Activated CD8-positive, alpha-beta memory T cell treated with anti-CD3 and anti-CD28 coated beads, Interleukin-2, amount 50 U/mL, for 1 hour (primary cell): Measurements from ENCODE around the gene TNS3.

ENCODE experiments used
- DNase-seq: peaks from one replicate; pipeline ENCODE4 v3.0.0-alpha.2; 2020; ENCODE audit errors: extremely low read depth

The TNS3 gene

DNA sequence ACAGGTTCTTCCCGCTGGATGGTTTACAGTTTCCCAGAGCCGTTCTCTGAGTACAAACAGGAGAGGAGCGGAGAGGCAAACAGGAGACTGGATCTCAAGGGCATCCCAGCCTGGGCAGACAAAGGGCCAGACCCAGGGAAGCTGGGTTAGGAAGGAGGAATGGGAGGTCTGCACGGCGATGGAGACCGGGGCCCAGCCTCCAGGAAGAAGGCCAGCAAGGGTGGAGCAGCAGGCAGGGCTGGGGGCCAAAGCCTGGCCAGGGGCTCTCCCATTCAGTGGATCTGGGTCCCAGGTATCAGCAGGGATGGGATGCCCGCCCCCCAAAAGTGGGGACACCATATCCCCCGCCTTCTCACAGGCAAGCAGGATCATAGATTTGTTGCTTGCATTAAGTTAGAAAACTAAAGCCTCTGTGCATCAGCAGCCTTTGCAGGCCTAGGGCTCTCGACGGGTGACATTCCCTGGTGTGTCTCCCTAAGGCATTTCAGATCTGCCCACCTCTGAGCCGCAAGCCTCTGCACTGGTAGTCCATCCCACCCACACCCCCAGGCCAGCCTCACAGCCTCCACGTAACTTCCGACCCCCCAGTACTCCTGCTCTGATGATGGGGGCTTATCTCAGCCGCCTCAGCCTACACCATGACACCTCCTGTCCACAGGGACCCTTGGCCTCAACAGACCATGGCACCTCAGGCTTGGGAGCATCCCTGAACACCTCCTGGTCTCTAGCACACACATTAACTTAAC, 59.9 kb downstream of the TNS3 start:
- DNase-seq = no peak

DNA sequence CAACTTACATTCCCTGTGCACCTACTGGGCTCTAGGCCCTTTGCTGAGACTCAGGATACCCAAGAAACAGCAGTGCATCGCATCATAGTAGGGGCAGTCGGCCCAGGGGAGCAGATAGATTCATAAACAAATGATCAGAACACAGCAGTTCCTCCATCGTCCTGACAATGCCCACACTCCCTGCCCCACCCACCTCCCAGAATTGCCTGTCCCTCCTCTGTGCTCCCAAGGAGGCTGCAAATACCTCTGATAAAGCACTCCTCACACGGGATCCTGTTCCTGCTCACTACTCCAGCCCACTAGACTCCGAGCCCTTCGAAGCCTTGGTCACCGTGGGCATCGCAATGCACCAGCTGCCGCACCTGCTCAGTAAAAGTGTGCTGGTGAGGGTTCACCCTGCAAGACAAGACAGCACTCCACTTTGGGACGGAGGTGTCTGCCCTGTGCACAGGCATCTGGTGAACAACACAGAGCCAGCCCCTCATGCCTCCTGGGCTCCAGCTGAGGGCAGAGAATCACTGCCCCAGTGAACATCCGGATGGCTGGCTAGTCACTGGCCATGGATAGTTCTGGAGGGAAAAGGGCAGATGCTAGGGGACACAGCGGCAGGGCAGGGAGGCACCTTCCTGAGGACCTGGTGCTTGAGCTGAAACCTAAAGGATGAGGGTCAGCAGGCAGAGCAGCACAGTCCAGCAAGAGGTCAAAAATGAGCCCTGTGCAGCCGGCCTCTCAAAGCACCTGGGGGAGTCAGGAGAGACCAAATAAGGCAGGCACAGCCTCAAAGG, 60.7 kb downstream of the TNS3 start:
- DNase-seq = no peak

DNA sequence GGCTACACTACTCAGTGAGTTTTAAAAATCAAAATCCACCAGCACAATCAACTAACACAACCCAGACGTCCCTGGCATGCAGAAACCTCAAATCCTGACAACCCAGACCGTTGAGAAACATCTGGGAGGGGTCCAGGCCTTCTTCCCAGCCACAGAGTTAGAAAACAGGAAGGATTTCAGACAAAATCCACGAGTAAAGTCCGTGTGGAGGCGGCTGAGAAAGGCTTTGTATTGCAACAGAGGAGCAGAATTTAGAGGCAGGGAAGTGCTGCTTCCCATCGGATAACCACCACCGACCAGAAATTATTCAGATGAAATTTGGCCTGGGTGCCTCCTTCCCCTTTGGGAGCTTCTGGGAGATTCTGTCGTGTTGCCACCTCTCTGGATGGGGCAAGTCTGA, 61.5 kb downstream of the TNS3 start:
- DNase-seq = no peak

DNA sequence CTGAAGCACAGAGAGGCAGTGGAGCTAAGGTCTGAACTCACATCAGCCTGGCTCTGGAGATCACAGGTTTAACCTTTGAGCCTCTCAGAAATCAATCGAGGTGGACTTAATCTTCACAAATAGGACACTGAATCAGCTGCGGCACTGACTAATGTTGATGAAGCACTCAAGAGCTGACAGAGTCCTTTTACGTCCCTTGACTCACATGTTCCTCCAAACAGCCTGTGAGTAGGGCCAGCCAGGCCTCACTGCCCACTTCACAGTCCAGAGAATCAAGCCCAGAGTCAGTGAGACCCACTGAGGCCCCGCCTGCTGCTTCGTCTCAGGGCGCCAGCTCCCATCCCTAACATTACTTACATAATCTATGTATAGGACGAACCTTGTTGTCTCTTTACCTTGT, 63.1 kb downstream of the TNS3 start:
- no peak for DNase-seq

DNA sequence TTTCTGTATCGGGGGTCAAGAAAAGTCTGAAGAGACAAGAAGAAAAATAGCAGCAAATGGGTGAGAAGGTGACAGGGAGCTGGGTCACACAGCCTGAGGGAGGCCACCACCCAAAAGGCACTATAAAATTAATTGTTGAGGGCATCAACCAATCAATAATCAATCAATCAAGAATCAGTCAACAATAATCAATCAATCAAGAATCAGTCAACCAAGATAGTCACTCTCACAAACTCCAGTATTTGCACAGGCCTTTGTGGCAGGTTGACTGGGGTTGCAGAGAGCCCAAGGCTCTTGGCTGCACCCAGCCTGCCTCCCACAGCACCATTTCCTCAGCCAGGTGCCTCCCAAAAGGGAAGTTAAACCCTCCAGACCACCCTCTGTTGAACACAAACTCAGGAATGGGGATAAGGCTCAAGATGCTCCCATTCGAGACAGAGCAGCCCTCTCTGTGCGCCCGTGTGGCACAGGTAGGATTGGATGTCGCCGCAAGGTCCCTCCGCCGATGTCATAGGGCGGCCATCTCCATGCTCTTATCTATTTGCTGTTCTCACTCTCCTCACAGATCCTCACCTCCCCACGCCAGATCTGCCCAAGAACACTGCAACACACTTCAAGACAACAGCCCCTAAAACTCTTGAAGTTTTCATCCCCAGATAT, 64.0 kb downstream of the TNS3 start:
- DNase-seq = no peak

DNA sequence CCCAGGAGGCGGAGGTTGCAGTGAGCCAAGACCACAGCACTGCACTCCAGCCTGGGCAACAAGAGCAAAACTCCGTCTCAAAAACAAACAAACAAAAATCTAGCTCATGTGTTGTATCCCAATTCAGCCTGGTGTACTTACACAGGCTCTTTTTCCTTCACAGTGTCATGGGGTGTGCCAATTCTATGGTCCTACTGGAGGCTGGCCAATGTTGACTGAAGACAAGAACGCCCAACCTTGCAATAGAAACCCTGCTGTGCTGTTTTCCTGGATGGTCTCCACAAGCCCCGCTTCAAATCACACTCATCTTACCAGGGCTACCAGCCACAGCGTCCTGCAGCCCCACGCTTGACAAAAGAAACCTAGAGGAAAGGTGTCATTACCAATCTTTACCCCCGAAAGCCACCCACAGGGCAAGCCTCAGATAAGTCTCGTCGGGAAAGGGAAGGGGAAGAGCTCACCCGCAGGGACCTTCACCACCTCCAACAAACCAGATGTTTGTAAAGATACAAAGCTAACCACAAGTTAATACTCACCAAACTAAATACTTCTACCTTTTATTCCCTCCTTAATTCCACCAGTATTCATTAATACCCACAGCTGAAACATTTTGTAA, 64.8 kb downstream of the TNS3 start:
- no peak for DNase-seq

DNA sequence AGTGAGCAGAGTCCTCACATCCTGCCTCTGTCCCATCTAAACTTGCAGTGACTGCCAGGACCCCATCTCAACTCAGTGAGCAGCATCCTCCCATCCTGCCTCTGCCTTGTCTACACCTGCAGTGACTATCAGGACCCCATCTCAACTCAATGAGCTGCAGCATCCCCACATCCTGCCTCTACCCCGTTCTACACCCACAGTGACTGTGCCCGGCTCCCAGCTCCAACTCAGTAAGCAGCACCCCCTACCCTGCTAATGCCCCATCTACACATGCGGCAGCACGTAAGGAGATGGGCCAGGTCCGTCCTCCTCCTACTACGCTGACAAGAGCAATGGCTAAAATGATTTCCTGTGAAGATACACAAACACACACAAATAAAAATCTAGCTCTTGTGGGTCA, 65.5 kb downstream of the TNS3 start:
- no peak for DNase-seq

DNA sequence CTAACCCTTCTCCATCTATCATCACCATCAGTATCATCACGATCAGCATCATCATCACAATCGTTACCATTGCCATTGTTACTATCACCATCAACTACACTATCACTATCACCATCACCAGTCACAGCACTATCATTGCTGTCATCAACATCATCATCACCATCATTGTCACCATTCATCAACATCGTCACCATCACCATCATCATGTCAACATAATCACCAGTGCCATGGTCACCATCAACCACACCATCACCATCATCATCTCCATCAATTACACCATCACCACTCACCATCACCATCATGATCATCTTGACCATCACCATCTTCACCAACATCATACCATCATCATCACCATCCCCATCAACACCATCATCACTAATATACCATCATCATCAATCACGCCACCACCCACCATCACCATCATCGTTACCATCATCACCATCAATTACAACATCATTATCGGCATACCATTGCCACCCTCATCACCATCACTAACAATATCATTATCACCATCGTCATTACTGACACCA, 66.5 kb downstream of the TNS3 start:
- no peak for DNase-seq

DNA sequence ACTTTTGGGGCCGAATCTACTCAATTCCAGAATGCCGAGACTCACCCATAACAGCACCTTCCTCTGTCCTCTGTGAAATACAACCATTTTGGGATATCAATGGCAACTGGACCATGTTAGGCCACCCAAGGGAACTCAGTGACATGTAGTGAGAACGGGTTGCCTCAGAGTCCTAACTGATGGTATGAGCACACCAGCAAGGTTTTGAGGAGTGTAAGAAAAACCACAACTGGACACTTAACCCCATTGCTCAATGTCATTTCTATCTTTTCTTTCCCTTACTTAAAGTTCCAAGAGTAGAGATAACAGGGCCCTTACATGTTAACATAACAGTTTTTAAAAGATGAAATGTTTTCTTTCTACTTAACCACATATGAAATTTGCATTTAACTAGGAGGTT, 67.1 kb downstream of the TNS3 start:
- no peak for DNase-seq

DNA sequence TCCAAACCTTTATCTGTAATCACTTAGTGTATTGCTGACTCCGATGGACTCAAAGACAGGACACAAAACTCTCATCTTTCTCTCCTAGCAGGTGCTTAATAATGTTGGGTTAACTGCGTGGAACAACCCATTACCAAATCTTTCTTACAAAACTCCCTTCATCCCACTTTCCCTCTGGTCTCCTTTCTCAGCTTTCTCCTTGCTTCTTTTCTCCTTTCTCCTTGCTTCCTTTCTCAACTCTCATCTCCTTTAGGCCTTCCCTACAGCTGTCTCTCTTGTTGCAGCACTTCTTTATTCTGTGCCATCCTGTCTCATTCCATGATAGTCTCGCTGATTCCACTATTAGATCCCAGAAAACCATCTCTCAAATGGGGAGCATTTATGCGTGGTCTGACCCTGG, 67.5 kb downstream of the TNS3 start:
- no peak for DNase-seq

DNA sequence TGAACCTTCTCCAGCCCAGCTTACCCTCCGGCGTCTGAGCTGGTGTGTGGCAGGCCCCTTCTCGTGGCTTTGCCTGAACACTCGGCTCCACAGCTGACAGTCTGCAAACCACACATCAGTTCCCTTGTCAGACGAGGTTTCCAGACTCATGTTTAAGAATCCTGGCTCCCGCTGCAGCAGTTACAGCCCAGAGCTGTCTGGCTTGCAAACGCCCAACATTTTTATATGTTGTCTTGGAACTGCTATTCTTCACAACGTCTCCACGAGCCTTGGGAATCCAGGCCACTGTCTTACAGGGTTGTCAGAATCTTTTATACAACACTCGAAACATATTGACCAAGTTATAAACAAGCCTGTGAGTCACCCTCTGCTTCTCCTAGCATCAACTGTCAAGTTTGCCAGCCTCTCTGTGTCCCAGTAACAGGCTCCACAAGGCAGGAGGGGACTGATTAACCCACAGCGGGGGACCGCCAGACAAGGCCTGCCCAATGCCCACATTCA, 68.1 kb downstream of the TNS3 start:
- DNase-seq = no peak

DNA sequence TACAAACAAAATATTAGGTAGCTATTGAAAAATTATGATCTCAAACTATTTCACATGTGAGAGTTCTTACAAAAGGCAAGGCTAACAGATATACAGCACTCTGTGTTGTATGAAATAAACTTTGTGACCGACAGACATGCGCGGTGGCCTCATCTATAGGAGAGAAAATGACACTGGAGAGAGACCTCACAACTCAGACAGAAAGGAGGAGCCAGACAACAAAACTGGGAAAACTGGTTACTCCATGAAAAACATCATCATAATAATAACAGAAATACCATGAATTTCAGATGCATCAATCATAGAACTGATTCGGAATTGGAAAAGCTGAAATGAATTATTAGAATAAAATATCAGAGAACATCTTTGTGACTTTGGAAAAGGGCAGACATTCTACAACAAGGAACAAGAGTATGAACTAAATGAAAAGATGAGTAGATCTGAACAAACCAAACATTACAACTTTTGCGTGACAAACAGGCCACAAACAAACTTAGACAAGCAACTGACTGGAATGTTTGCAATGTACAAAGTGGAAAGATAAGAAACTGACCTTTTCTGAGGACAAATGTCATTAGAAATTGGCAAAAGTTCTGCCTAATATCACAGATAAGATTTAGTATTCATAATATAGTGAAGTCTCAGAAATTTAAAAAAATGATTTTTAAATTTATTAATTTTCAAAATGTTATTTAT, 69.3 kb downstream of the TNS3 start:
- no peak for DNase-seq

DNA sequence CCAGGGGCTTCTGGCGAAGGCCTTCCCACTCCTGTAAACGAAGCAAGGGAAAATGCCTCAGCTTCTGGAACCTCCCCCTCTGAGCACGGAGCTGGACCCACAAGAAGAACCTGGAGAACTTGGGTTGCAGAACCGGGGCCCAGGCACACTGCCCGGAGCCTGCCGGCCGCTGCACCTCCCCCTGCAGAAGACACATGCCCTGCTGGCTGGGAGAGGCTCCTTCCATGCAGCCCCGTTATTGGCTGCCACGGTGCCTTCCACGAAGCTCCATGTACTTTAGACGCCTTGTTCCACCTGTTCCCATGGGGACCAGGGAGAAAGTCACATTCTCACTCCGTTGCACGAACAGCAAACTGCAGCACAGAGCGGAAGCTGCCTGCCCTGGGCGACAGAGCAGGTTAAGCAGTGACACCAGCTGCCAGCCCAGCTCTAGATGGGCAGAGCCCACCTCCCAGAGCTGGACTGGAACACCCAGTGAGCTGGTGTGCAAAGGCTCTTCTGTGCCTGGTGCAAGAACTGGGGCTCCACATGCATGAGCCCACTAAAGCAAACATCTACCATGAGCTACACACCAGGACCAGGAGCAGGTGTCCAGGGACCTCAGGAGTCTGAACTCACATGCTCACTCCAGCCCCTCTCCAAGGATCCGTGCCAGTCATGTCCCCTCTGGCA, 70.1 kb downstream of the TNS3 start:
- DNase-seq = no peak

DNA sequence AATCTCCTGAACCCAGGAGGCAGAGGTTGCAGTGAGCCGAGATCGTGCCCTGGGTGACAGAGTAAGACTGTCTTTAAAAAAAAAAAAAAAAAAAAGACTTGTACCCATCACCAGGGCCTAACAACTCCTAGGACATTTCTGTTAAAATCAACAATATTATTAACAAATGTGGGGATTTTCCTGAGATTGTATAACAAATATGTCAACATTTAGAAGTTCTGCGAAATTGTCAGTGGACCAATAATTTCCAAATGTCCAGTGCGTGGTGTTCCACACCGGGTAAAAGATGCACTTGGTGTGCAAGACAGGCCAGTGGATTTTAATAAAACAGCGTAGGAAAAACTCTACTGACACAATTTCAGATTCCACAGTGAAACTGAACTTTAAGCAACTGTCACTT, 71.1 kb downstream of the TNS3 start:
- no peak for DNase-seq

DNA sequence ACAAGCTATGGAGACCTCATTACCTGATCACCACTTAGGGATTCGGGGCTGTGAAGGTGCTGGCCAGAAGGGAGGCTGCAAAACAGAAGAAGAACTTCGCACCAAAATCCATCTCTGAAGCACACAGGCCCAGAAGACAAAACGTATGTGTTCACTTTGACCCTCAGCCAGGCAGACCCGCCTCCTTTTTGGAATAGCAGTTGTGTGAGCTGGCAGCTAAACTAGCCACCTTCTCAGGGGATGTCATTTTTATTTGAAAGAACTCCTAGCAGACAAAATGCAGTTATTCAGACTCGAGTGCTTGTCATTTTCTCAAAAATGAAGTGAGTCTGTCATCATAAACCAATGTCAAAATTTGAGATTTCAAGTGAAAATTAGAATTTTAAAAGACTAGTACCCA, 71.7 kb downstream of the TNS3 start:
- no peak for DNase-seq

DNA sequence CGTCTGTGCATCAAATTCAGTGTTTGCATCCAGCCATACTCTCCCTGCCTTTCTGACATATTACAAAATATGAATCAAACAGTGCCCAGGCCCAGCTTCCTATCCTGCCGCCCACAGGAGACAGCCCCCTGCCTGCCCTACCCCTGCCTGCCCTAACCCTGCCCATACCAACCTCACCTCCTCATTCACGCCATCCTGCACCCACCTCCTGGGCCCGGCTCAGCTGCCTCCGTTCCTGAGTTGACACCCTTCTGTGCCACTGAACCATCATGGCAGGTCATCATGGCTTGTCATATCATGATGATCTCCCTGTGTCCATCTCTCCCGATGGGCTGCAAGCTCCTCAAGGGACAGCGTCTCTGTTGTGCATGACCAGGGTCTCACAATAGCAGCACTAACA, 72.3 kb downstream of the TNS3 start:
- DNase-seq = no peak

DNA sequence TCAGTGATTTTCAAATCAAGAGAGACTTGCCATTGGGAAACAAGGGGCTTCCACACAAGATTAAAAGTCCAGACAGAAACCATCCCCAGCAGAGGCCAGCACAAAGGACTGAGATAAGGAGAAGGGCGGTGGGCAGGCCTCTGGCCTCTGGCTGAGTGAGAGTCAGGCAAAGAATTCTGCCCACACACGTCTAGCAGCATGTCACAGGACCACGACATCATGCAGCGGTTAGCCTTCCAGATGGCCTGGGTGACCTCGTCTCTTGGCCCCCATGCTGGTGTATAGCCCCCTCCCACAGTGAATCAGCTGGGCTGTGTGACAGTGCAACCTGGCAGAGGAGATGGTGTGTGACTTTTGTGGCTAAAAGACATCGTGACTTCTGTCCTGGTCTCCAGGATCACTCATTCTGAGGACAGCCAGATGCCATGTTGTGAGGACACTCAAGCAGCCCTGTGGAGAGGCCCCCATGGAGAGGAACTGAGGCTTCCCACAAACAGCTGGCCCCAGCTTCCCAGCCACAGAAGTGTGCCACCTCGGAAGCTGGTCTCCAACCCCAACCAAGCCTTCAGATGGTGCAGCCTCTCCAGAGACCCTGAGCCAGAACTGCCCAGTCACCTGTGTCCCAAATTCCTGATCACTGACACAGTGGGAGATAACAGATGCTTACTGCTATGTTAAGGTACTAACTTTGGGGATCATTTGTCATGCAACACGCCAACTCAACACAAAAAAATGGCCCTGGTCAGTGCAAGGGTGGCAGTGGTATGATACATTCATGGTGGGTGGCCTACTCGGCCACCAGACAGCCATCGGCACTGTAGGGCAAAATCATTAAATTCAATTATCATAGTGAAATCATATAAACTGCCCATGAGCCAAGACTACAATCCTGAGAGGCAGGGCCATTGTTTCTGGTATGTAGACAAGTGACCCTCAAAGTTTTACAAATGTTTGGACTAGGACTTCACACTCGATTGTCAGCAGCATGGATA, 73.2 kb downstream of the TNS3 start:
- DNase-seq = no peak

DNA sequence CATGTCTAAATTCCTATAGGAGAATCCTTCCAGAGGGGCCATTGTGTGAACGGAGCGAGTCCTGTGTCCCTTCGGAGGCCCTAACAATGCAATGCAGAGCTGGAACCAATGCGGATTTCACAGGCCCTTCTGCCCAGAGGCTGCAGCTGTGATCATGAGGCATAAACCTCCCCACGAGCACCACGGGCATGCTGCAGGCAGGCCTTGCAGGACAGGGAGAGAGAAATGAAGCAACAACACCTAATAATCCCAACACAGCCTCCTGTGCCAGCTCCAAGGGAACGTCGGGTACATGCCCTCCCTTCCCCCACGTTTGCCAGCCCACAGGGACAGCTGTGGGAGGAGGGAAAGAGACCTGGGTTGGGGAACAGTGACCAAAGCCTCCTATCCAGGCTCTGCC, 74.4 kb downstream of the TNS3 start:
- no peak for DNase-seq
